ENCODE measurements around the gene NANOS1. TPM values are rescaled to one million over a fixed set of nuclear protein-coding genes. Genes with fewer than 3 reads are reported as not detected.

Gene NANOS1, protein sequence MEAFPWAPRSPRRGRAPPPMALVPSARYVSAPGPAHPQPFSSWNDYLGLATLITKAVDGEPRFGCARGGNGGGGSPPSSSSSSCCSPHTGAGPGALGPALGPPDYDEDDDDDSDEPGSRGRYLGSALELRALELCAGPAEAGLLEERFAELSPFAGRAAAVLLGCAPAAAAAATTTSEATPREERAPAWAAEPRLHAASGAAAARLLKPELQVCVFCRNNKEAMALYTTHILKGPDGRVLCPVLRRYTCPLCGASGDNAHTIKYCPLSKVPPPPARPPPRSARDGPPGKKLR
- total RNA-seq, result 0.66 and 8.4 TPM in 2 replicates

DNA sequence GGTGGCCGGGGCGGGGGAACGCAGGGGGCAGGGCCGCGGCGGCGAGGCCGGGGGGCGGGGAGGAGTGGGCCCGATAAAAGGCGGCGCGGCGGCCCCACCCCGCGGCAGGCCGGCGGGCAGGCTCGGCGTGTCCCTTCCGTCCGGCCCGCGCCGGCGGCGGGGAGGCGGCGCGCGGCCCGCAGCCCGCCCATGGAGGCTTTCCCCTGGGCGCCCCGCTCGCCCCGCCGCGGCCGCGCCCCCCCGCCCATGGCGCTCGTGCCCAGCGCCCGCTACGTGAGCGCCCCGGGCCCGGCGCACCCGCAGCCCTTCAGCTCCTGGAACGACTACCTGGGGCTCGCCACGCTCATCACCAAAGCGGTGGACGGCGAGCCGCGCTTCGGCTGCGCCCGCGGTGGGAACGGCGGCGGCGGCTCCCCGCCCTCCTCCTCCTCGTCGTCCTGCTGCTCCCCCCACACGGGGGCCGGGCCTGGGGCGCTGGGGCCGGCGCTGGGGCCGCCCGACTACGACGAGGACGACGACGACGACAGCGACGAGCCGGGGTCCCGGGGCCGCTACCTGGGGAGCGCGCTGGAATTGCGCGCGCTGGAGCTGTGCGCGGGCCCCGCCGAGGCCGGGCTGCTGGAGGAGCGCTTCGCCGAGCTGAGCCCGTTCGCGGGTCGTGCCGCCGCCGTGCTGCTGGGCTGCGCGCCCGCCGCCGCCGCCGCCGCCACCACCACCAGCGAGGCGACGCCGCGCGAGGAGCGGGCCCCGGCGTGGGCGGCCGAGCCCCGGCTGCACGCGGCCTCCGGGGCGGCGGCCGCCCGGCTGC lies at the start of gene NANOS1:
Gene NANOS1 (plus strand): TSS at position 102 of the 808 bp plus-strand sequence. CDS start 88 bp downstream, at position 190.

DNA sequence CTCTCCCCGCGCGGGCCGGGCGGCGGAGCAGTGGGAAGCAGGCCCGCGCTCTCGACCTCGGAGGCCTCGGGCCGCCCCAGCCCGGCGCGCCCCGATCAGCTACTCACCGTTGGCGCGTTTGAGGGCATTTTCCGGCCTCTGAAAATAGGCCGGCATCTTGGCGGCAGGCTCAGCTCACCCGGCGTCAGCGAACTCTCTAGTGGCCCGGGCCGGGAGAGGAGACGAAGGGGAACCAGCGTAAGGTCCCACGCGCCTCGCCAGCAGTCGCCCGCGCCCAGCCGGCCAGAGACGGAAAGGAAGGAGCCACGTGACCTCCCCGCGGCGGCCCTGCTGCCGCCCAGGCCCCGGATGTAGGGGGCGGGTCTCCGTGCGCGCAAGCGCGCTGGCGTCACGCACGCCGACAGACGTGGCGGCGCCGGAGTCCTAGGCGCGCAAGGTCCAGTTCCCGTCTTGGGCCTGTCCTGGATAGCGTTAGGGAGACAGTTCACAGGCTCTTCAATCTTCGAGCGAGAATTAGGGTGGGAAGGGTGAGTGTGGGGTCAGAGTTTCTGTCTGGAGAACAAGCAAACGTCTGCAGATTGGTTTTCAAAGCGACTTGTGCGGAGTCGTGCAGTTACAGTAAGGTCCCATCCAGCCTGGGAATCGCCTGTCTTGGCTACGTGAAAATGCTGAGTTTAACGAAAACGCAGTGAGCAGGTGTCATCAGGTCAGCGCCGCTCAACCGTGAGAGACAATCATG lies 51.2 kb downstream of the NANOS1 start, which contains the start of gene EIF3A:
Gene EIF3A (minus strand): TSS at position 297 of the 739 bp plus-strand sequence. CDS start 141 bp downstream, at position 156.

Small RNA genes lying within 50 kb of the gene (small RNA-seq; reads per million reads assigned to genes)
- 0.23 reads per million for gene RF00413 (ENCODE audit: low replicate concordance)
- 0.26 reads per million for gene SNORA19 (ENCODE audit: low replicate concordance)

Other genes with a start within 250 kb of the NANOS1 start
- gene EIF3A, start 51.1 kb downstream of the NANOS1 start, total RNA-seq, result 147 and 166 TPM in 2 replicates
- 59.7 and 134 TPM in 2 replicates for gene DENND10, start 74.4 kb downstream of the NANOS1 start, total RNA-seq
- gene SFXN4, start 136.0 kb downstream of the NANOS1 start, total RNA-seq, result 11.6 and 17.5 TPM in 2 replicates
- gene PRDX3, start 149.1 kb downstream of the NANOS1 start, total RNA-seq, result 135 and 182 TPM in 2 replicates
- gene GRK5, start 177.9 kb downstream of the NANOS1 start, total RNA-seq, result 33.9 and 52.8 TPM in 2 replicates